Body of pancreas (tissue), 4 donors: Measurements from ENCODE around the gene TOP3A. TPM values are rescaled to one million over a fixed set of nuclear protein-coding genes. Genes with fewer than 3 reads are reported as not detected.
A peak's percentile ranks its signal among the peaks of the same experiment; 100 is the strongest.
"Not testable (repeated sequence)": the region's sequence is repeated elsewhere in the genome, so short reads cannot be mapped to it uniquely, and the experiment has no call there.

Experiments used
- ATAC-seq: fragments of 150-250 bp; one replicate; pipeline ENCODE4 v1.9.1; 2016
- DNase-seq, 4 donors: peaks; one replicate each; pipeline ENCODE4 v3.0.0-alpha.2; 2019
- H3K27ac ChIP-seq, 4 donors: fragments of 200-600 bp; sonication (generic); 1 replicate in 3 of 4; 2 replicates in 1 of 4; pipeline versions ENCODE4 v1.5.1 to v1.6.1; 2016 to 2019; ENCODE audit warnings: mild to moderate bottlenecking in 1 of 4, mixed read lengths in 1 of 4, moderate library complexity in 1 of 4
- H3K27me3 ChIP-seq, 2 donors: fragments of 200-600 bp; sonication (generic); one replicate each; pipeline ENCODE4 v1.6.0; 2016; ENCODE audit warnings: mild to moderate bottlenecking in 1 of 2
- H3K36me3 ChIP-seq, 2 donors: fragments of 200-600 bp; sonication (generic); replicated peaks in 1 of 2; 2 replicates each; pipeline ENCODE4 v1.5.1; 2016; ENCODE audit warnings: low read depth in 2 of 2; ENCODE audit not compliant: insufficient read depth in 1 of 2
- H3K4me1 ChIP-seq: fragments of 200-600 bp; sonication (generic); one replicate; pipeline ENCODE4 v1.6.0; 2016
- H3K4me3 ChIP-seq, 2 donors: fragments of 200-600 bp; sonication (generic); 1 replicate in 1 of 2; 2 replicates in 1 of 2; pipeline ENCODE4 v1.5.1; 2016 to 2019
- H3K9me3 ChIP-seq, 3 donors: fragments of 200-600 bp; sonication (generic); 1 replicate in 2 of 3; 2 replicates in 1 of 3; pipeline ENCODE4 v1.5.1; 2016
- POLR2A ChIP-seq, 3 donors: fragments of 450-650 bp; IDR thresholded peaks; one replicate each; pipeline ENCODE4 v1.6.1; 2016; ENCODE audit warnings: antibody characterized with exemption in 3 of 3, mild to moderate bottlenecking in 2 of 3
- WGBS, 2 donors: methylation state at CpG; one replicate each; pipeline ENCODE4 v1.1.5; 2017; 5-methylcytosine and 5-hydroxymethylcytosine counted together
- intact Hi-C: fragments of 100-400 bp; cut with DNase I; formaldehyde crosslinking; loops from one replicate; pipeline ENCODE4 v1.15.1; 2023
- total RNA-seq, 2 donors: library from RNA; depleted of rRNA; stranded (reverse); fragments of >200 nt; gene quantifications; one replicate each; pipeline ENCODE4 v1.1.0, GENCODE V29; 2016
- TF ChIP-seq, protein P1 (sequence below), 7 experiments: fragments of 450-650 bp in 4 of 7; fragments of 200-600 bp in 3 of 7; sonication (generic) in 3 of 7; IDR thresholded peaks; one replicate each; pipeline ENCODE4 v1.5.1; 2016 to 2019; ENCODE audit warnings: antibody characterized with exemption in 7 of 7

The TOP3A gene
- total RNA-seq, 2 donors from 2014 or later, result 13.2 to 22.3 TPM

DNA sequence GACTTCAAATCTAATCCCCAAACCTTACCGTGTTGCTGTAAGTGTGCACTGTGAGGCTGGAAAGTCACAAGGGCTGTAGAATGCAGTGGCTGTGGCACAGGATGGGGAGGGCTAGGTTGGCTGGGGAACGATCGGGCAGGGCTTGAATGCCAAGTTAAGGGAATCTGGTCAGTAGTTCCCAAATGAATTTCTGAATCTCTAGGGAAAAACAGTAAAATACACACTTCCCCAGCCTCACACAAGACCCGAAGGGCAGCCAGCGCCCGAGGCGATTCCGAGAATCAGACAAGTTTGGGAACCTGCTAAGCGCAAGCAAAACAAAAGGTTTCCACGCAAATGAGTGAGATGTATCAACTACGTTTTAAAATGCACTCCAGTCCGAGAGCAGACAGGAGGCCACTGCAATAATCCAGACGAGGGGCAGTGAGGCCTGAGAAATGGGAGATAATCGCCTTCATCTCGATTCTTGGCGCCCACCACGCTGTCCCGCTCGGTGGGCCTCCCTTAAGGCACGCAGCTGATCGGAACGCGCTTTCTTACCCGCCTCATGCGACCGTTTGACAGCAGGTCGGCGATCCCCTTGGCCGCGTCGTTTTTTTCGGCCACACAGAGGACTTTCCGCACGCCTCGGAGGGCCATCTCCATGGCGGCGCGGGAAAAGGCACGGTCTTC, 599 bp downstream of the TOP3A start:
- TF ChIP-seq, protein P1, sequence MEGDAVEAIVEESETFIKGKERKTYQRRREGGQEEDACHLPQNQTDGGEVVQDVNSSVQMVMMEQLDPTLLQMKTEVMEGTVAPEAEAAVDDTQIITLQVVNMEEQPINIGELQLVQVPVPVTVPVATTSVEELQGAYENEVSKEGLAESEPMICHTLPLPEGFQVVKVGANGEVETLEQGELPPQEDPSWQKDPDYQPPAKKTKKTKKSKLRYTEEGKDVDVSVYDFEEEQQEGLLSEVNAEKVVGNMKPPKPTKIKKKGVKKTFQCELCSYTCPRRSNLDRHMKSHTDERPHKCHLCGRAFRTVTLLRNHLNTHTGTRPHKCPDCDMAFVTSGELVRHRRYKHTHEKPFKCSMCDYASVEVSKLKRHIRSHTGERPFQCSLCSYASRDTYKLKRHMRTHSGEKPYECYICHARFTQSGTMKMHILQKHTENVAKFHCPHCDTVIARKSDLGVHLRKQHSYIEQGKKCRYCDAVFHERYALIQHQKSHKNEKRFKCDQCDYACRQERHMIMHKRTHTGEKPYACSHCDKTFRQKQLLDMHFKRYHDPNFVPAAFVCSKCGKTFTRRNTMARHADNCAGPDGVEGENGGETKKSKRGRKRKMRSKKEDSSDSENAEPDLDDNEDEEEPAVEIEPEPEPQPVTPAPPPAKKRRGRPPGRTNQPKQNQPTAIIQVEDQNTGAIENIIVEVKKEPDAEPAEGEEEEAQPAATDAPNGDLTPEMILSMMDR (IDR thresholded peaks at IDR 0.05), result no peak
- TF ChIP-seq POLR2A (IDR thresholded peaks at IDR 0.05), result no peak
- no peaks in the 10 kb centered on the region for H3K9me3 ChIP-seq
- DNase-seq (peak in 1 of 4 donors; percentile 23), ATAC-seq (no peak)
- no peaks in the 10 kb centered on the region for H3K27me3 ChIP-seq
- WGBS, 2 donors, result 0% methylated on average over 21 to 39 of the region's 39 CpGs
- H3K4me1 ChIP-seq, result peaks cover 63% of the 10 kb centered on the region
- intact Hi-C loops, result no loop called here
- H3K4me3 ChIP-seq, result peak overlapping the region; percentile 70 to 79
- H3K27ac ChIP-seq, result peak overlapping the region; percentile 56 to 92 (median 82)
- no peaks in the 10 kb centered on the region for H3K36me3 ChIP-seq

DNA sequence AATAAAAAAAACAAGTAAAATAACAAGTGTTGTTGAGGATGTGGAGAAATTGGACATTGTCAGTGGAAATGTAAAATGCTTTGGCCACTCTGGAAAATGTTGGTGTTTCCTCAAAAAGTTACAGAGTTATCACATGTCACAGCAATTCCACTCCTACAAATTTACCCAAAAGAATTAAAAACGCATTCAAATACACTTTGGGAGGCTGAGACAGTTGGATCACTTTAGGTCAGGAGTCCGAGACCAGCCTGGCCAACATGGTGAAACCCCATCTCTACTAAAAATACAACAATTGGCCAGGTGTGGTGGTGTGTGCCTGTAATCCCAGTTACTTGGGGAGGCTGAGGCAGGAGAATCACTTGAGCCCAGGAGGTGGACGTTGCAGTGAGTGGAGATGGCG, 5.6 kb downstream of the TOP3A start:
- peaks cover 0 to 9% of the 10 kb centered on the region in 2 donors for H3K36me3 ChIP-seq
- WGBS, 2 donors, result 85 to 96% methylated on average over 4 of the region's 4 CpGs
- TF ChIP-seq, protein P1 (IDR thresholded peaks at IDR 0.05), result no peak
- TF ChIP-seq POLR2A (IDR thresholded peaks at IDR 0.05), result no peak
- no peak overlapping the region for H3K27ac ChIP-seq
- no peaks in the 10 kb centered on the region for H3K9me3 ChIP-seq
- H3K4me3 ChIP-seq, result no peak overlapping the region
- no peaks in the 10 kb centered on the region for H3K27me3 ChIP-seq
- intact Hi-C loops, result no loop called here
- ATAC-seq, result no peak
- H3K4me1 ChIP-seq, result peaks cover 26% of the 10 kb centered on the region
- DNase-seq, result no peak

DNA sequence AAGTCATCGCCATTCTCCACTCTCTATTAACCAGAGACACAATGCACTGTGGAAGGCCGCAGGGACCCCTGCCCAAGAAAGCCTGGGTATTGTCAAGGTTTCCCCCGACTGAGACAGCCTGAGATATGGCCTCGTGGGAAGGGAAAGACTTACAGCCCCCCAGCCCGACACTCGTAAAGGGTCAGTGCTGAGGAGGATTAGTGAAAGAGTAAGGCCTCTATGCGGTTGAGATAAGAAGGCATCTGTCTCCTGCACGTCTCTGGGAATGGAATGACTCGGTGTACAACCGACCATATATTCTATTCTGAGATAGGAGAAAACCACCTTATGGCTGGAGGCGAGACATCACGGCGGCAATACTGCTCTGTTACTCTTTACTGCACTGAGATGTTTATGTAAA, 11.6 kb downstream of the TOP3A start:
- ATAC-seq, H3K4me3 ChIP-seq, intact Hi-C loops, H3K4me1 ChIP-seq, DNase-seq, H3K27ac ChIP-seq, H3K27me3 ChIP-seq, H3K9me3 ChIP-seq: not testable (repeated sequence)
- 88 to 89% methylated on average over 13 of the region's 13 CpGs for WGBS, 2 donors
- H3K36me3 ChIP-seq, result peaks cover 0 to 28% of the 10 kb centered on the region in 2 donors

DNA sequence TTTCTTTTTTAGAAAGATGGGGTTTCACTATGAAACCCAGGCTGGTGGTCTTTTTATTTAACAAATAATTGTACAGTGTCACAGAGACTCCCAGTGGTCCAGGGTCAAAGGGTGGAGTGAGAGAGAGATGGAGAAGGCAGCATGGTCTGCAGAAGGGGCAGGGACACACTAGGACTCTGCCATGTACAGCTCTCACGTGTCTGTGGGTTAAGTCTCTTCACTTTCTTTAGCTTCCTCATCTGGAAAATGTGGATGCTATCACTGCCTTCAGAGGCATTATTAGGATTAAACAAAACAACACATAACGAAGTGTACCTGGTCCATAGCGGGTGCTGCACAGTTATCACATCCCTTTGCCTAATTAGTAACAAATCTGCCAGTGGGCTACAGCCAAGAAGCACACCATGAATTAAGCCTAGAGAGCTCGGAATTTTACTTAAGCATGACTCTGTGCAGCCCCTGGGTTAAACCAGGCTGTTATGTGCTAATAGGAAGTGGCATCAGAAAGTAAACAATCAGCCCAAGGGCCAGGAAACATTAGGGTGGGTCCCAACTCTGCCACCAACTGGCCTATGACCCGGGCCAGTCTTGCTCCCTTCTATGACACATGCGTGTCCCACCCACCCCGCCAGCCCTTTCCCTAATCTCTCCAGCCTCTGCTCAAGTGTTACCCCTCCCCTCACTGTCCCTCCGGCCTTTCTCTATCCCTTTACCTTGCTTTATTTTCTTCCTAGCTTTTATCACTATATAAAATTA, 13.9 kb downstream of the TOP3A start:
- Histone ChIP-seq H3K9me3 (no peaks in the 10 kb centered on the region), H3K27me3 (no peaks in the 10 kb centered on the region), H3K27ac (no peak overlapping the region), H3K36me3 (peaks cover 0 to 28% of the 10 kb centered on the region in 2 donors), H3K4me3 (no peak overlapping the region), H3K4me1 (no peaks in the 10 kb centered on the region)
- 71 to 89% methylated on average over 8 of the region's 8 CpGs for WGBS, 2 donors
- ATAC-seq (no peak), DNase-seq (no peak)
- TF ChIP-seq, protein P1 (IDR thresholded peaks at IDR 0.05), result no peak
- no peak for TF ChIP-seq POLR2A (IDR thresholded peaks at IDR 0.05)
- intact Hi-C loops, result no loop called here

DNA sequence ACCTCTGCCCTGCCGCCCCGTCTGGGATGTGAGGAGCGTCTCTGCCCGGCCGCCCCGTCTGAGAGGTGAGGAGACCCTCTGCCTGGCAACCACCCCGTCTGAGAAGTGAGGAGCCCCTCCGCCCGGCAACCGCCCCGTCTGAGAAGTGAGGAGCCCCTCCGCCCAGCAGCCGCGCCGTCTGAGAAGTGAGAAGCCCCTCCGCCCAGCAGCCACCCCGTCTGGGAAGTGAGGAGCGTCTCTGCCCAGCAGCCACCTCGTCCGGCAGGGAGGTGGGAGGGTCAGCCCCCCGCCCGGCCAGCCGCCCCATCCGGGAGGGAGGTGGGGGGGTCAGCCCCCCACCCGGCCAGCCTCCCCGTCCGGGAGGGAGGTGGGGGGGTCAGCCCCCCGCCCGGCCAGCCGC, 16.7 kb downstream of the TOP3A start:
- H3K4me1 ChIP-seq, intact Hi-C loops, H3K4me3 ChIP-seq, H3K9me3 ChIP-seq, H3K27ac ChIP-seq, DNase-seq, ATAC-seq, H3K27me3 ChIP-seq: not testable (repeated sequence)
- peaks cover 0 to 19% of the 10 kb centered on the region in 2 donors for H3K36me3 ChIP-seq
- WGBS, 2 donors, result 97% methylated on average over 7 of the region's 30 CpGs; no CpG with 5 or more reads in 1 of the 2 donors
